ENCODE data around the gene PNPLA7. TPM values are rescaled to one million over a fixed set of nuclear protein-coding genes. Genes with fewer than 3 reads are reported as not detected.
A peak's percentile ranks its signal among the peaks of the same experiment; 100 is the strongest.

PNPLA7 gene
- total RNA-seq, 2 donors from 2014 or later: 1.2 to 7.1 TPM

GRCh38 chr9:137448602-137448962 lies 101.6 kb downstream of the PNPLA7 start:
- H3K36me3 Mint-ChIP-seq: no peaks in the 10 kb centered on the region
- no peak for ATAC-seq
- no peak overlapping the region for H3K27ac Mint-ChIP-seq
- peaks cover 3% of the 10 kb centered on the region in 2 donors for H3K27me3 Mint-ChIP-seq
- H3K4me3 Mint-ChIP-seq: no peak overlapping the region
- peaks cover 14 to 25% of the 10 kb centered on the region in 2 donors for H3K4me1 Mint-ChIP-seq (ENCODE audit: low read depth in 2 of 2)
- H3K9me3 Mint-ChIP-seq: no peaks in the 10 kb centered on the region
- no peak for DNase-seq (ENCODE audit: low spot score)

DNA sequence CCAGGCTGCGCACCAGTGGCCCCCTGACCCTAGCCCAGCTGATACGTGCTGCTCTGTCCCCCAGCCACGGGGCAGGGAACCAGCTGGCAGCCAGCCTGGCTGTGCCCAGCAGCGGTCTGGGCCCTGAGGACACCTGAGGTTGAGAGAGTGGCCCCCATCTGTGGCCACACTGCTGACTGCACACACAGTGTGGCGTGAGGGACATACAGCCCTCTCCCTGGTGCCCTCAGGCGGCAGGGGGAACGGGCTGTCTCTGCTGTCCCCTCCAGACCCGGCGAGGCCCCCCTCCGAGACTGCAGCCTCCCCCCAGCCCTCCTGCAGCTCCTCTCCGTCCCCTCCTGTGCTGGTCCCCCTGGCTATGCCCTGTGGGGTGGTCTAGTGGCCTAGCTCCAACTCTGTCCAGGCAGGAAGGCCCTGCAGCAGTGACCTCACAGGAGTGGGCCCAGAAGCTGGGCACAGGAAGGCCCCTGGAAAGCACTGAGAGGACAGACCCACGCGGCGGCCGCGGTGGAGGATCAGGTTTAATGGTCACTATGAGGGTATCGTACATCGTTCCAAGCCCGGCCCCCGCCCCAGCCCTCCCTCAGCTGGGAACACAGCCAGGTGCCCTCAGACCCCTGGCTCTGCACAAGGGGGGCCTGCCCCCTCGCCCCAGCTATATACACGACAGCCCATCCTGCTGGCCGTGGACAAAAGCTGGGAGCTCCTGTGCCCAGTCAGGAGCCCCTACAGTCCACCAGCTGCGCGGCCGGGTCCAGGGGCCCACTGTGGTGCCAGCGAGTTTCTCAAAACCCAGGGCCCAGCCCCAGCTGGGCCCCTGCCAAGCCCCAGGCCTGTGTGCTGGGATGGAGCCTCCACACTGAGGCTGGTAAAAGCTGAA lies 102.2 kb downstream of the PNPLA7 start:
- DNase-seq (ENCODE audit: low spot score) (peak; percentile 37), ATAC-seq (no peak)
- no peaks in the 10 kb centered on the region for H3K9me3 Mint-ChIP-seq
- H3K27me3 Mint-ChIP-seq: peaks cover 5 to 7% of the 10 kb centered on the region in 2 donors
- H3K4me3 Mint-ChIP-seq: no peak overlapping the region
- no peak overlapping the region for H3K27ac Mint-ChIP-seq
- peaks cover 14 to 25% of the 10 kb centered on the region in 2 donors for H3K4me1 Mint-ChIP-seq (ENCODE audit: low read depth in 2 of 2)
- H3K36me3 Mint-ChIP-seq: no peaks in the 10 kb centered on the region

- peaks cover 12 to 21% of the 10 kb centered on the region in 2 donors for H3K4me1 Mint-ChIP-seq (ENCODE audit: low read depth in 2 of 2)
- no peak for ATAC-seq
- peak; percentile 53 for DNase-seq (ENCODE audit: low spot score)
- H3K9me3 Mint-ChIP-seq: no peaks in the 10 kb centered on the region
- no peak overlapping the region for H3K27ac Mint-ChIP-seq
- H3K36me3 Mint-ChIP-seq: no peaks in the 10 kb centered on the region
- H3K4me3 Mint-ChIP-seq: no peak overlapping the region
- H3K27me3 Mint-ChIP-seq: peaks cover 6 to 10% of the 10 kb centered on the region in 2 donors
These were observed 103.2 kb downstream of the PNPLA7 start for GRCh38 chr9:137446851-137447471.

GRCh38 chr9:137445930-137446431 lies 104.2 kb downstream of the PNPLA7 start:
- H3K27me3 Mint-ChIP-seq: peaks cover 8 to 15% of the 10 kb centered on the region in 2 donors
- peaks cover 12 to 22% of the 10 kb centered on the region in 2 donors for H3K4me1 Mint-ChIP-seq (ENCODE audit: low read depth in 2 of 2)
- no peak overlapping the region for H3K27ac Mint-ChIP-seq
- no peaks in the 10 kb centered on the region for H3K9me3 Mint-ChIP-seq
- ATAC-seq (no peak), DNase-seq (ENCODE audit: low spot score) (peak; percentile 58)
- H3K36me3 Mint-ChIP-seq: no peaks in the 10 kb centered on the region
- no peak overlapping the region for H3K4me3 Mint-ChIP-seq

GRCh38 chr9:137445275-137445807 lies 104.9 kb downstream of the PNPLA7 start:
- no peak overlapping the region for H3K27ac Mint-ChIP-seq
- H3K4me1 Mint-ChIP-seq (ENCODE audit: low read depth in 2 of 2): peaks cover 12 to 18% of the 10 kb centered on the region in 2 donors
- H3K36me3 Mint-ChIP-seq: no peaks in the 10 kb centered on the region
- H3K9me3 Mint-ChIP-seq: no peaks in the 10 kb centered on the region
- peak; percentile 76 for DNase-seq (ENCODE audit: low spot score)
- peak; percentile 83 to 84 for ATAC-seq
- no peak overlapping the region for H3K4me3 Mint-ChIP-seq
- peaks cover 8 to 15% of the 10 kb centered on the region in 2 donors for H3K27me3 Mint-ChIP-seq

GRCh38 chr9:137444106-137444790 lies 106.0 kb downstream of the PNPLA7 start:
- no peak for ATAC-seq
- Mint-ChIP-seq H3K27ac (no peak overlapping the region), H3K4me3 (no peak overlapping the region), H3K4me1 (ENCODE audit: low read depth in 2 of 2) (peaks cover 12 to 18% of the 10 kb centered on the region in 2 donors), H3K9me3 (no peaks in the 10 kb centered on the region), H3K36me3 (no peaks in the 10 kb centered on the region), H3K27me3 (peaks cover 10 to 15% of the 10 kb centered on the region in 2 donors)
- DNase-seq (ENCODE audit: low spot score): peak; percentile 39

GRCh38 chr9:137441935-137442321 lies 108.3 kb downstream of the PNPLA7 start:
- Mint-ChIP-seq H3K4me3 (peak overlapping the region; percentile 74), H3K9me3 (no peaks in the 10 kb centered on the region), H3K27ac (no peak overlapping the region), H3K36me3 (no peaks in the 10 kb centered on the region), H3K4me1 (ENCODE audit: low read depth in 2 of 2) (peaks cover 12 to 15% of the 10 kb centered on the region in 2 donors), H3K27me3 (peaks cover 10 to 15% of the 10 kb centered on the region in 2 donors)
- DNase-seq (ENCODE audit: low spot score) (no peak), ATAC-seq (no peak)

- H3K4me1 Mint-ChIP-seq (ENCODE audit: low read depth in 2 of 2): peaks cover 12 to 13% of the 10 kb centered on the region in 2 donors
- no peaks in the 10 kb centered on the region for H3K9me3 Mint-ChIP-seq
- no peaks in the 10 kb centered on the region for H3K36me3 Mint-ChIP-seq
- ATAC-seq: peak in 1 of 2 donors; percentile 55
- H3K27me3 Mint-ChIP-seq: peaks cover 10 to 15% of the 10 kb centered on the region in 2 donors
- H3K27ac Mint-ChIP-seq: no peak within 1 kb of the TSS
- H3K4me3 Mint-ChIP-seq: peak within 1 kb of the TSS; percentile 74
- no peak for DNase-seq (ENCODE audit: low spot score)
These were observed 108.8 kb downstream of the PNPLA7 start, which contains the start of gene ENTPD8 for GRCh38 chr9:137441289-137441934. Gene ENTPD8 (minus strand): TSS chr9:137441357. CDS start chr9:137438285, 3,072 bp downstream.

- Mint-ChIP-seq H3K9me3 (no peaks in the 10 kb centered on the region), H3K4me3 (peak overlapping the region; percentile 44), H3K4me1 (ENCODE audit: low read depth in 2 of 2) (peaks cover 5 to 6% of the 10 kb centered on the region in 2 donors), H3K27me3 (peaks cover 8 to 15% of the 10 kb centered on the region in 2 donors), H3K27ac (no peak overlapping the region), H3K36me3 (no peaks in the 10 kb centered on the region)
- ATAC-seq: no peak
- DNase-seq (ENCODE audit: low spot score): no peak
These were observed 111.0 kb downstream of the PNPLA7 start for GRCh38 chr9:137439158-137439714.

DNA sequence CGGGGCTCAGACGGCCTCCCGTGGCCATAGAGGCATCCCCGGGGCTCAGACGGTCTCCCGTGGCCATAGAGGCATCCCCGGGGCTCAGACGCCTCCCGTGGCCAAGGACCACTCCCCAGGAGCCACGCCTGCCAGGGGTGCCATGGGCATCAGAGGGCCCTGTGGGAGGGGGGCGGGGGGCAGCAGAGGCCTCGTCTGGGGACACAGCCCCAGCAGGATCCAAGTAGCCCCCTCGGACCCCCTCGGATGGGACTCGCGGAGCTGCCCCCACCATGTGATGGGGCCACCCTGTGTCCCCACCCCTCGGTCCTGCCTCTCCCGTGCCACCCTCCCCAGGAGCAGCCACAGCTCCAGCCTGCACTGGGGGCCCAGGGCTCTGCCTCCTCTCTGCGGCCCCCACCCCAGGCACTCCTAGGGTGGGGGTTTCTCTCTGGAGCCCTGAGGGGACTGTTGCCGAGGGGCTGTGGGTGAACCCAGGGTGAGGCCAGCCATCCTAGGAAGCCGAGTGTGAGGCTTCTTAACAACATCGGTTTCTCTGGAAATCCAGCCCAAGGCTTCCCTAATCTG lies 111.5 kb downstream of the PNPLA7 start:
- Mint-ChIP-seq H3K4me1 (ENCODE audit: low read depth in 2 of 2) (peaks cover 5 to 6% of the 10 kb centered on the region in 2 donors), H3K36me3 (no peaks in the 10 kb centered on the region), H3K4me3 (no peak overlapping the region), H3K9me3 (no peaks in the 10 kb centered on the region), H3K27me3 (peaks cover 8 to 12% of the 10 kb centered on the region in 2 donors), H3K27ac (no peak overlapping the region)
- DNase-seq (ENCODE audit: low spot score) (peak; percentile 60), ATAC-seq (no peak)

DNA sequence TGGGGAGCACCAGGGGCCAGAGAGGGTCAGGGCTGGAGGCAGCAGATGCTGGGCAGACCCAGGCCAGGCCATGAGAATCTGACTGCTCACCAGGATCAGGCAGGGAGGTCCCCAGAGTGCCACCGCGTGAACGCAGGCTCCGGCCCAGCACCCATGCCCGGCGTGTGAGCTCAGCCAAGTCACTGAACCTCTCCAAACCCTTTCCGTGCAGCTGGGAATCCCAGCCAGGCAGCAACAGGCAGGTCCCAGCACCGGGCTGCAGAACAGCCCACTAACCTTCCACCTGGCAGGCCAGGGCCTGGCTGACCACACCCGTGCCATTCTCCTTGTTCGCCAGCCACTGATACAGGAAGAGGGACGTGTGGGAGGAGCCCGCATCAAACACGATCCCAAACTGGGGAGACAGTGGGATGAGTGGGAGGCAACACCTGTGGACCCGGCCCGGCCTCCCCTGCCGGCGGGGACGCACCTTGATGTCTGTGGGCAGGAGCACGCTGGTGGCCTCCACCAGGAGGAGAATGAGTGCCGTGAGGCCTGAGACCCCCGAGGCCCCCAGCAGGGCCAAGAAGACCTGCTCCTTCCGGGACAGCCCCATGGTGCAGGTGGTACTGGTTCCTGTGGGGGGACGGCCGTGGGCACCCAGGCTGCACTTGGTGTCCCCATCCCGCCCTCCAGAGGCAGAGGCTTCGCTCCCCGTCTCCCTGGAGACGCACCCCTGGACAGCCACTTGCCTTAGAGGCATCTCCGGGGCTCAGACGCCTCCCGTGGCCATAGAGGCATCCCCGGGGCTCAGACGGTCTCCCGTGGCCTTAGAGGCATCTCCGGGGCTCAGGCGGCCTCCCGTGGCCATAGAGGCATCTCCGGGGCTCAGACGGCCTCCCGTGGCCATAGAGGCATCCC lies 112.3 kb downstream of the PNPLA7 start:
- Mint-ChIP-seq H3K27me3 (peaks cover 5 to 8% of the 10 kb centered on the region in 2 donors), H3K4me1 (ENCODE audit: low read depth in 2 of 2) (peaks cover 5 to 6% of the 10 kb centered on the region in 2 donors), H3K27ac (no peak overlapping the region), H3K9me3 (no peaks in the 10 kb centered on the region), H3K36me3 (no peaks in the 10 kb centered on the region), H3K4me3 (no peak overlapping the region)
- ATAC-seq (no peak), DNase-seq (ENCODE audit: low spot score) (no peak)
